Activated effector memory CD4-positive, alpha-beta T cell treated with Interleukin-2 at 50 U/mL for 16 hours (primary cell): ENCODE results near the gene BLOC1S3.

Experiments used
- DNase-seq: peaks from one replicate; pipeline ENCODE4 v3.0.0-alpha.2; 2020

BLOC1S3 gene

GRCh38 chr19:45146741-45147205, 31.8 kb upstream of the BLOC1S3 start:
- no peak for DNase-seq

- DNase-seq: no peak
Observed at GRCh38 chr19:45147835-45148676, 30.5 kb upstream of the BLOC1S3 start.

GRCh38 chr19:45149129-45149528, 29.5 kb upstream of the BLOC1S3 start:
- no peak for DNase-seq

DNA sequence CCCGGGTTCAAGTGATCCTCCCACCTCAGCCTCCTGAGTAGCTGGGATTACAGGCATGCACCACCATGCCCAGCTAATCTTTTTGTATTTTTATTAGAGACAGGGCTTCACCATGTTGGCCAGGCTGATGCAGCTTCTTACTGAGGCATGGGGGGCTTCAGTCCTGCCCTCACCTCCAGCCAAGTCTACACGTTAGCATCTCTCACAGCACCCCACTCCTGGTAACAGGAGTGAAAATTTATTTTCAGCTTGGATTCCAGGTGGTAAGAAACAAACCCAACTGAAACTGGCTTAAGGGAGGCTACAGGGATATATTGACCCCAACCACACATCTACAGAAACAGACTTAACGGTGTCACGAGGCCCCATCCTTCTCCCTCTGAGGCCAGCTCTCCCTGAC, 28.4 kb upstream of the BLOC1S3 start:
- DNase-seq: no peak

- no peak for DNase-seq
Observed at GRCh38 chr19:45150751-45151281, 27.8 kb upstream of the BLOC1S3 start.

DNA sequence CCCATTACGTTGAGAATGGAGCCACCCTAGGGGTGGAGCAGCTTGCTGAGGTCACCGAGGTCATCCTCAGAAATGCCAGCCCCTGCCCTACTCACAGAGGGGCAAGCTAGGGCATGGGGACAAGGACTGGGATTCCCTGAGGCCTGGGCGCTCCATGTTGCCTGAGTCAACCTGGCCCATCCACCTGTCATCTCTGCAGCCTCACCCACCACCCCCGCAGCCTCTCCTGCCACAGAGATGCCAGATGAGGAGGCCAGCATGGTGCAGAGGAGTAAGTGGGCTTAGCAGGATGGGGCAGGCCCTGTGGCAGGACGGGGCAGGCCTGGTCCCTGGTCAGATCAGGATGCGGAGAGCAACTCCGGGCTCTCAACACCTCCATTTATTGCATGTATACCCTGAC, 27.3 kb upstream of the BLOC1S3 start:
- DNase-seq: no peak

DNA sequence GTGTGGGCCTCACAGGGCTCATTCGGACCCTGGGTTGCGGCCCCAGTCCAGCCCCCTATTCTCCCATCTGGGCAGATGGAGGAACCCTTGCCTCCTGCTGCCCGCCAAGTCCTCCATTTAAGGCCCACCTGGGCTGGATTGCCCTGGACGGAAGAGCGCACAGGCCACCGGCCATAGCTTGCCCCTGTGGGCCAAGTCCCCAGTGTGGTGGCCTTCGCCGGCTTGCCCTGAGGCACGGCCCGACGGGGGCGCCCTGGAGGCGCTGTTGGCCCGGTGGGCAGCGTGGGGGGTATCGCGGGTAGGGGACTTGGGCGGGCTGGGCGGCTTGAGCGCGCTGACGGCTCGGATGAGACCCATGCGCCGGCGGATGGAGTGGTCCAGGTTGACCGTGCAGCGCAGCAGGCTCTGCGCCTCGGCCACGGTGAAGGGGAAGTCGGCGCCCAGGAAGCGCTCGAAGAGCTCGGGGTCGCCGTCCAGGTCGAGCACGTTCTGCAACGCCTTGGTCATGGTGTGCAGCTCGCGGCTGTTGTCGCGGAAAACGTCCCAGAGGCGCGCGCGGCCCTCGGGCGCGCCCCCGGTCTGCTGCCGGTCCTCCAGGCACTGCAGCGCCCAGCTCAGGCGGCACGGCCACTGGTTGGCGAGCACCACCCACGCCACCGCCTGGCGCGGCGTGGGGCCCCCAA, 26.6 kb upstream of the BLOC1S3 start:
- no peak for DNase-seq

GRCh38 chr19:45152504-45153338, 25.9 kb upstream of the BLOC1S3 start:
- peak; percentile 45 for DNase-seq

GRCh38 chr19:45153339-45154063, 25.1 kb upstream of the BLOC1S3 start:
- peak; percentile 14 for DNase-seq

DNA sequence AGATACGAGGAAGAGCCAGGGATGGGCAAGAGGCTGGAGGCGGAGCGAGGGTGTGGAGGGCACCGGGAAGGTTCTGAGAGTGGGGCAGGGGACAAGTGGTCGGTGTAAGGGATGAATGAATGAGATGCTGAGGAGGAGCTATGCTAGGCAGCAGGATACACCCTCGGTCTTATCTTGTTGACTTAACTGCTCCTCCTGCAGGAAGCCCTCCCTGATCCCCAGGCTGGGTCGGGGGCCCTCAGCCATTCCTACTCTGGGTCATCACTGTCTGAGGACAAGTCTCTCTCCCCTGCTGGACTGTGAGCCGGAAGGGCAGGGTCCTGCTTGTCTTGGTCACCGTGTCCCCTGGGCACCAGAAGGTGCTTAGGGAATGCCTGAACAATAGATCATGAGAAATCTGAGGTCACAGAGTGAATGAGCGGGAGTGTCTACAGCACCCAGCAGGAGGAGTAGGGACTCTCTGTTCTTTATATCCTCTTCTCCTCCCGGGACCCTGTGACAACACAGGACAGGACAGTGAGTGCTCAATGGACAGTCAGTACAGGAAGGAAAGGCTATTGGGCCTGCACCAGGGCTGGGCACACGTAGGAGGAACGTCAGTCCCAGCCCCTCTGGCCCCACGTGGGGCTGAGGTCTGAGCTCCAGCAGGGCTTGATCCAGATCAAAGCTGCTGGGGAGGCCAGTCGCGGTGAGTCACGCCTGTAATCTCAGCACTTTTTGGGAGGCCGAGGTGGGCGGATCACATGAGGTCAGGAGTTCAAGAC, 24.3 kb upstream of the BLOC1S3 start:
- no peak for DNase-seq

- no peak for DNase-seq
Observed at GRCh38 chr19:45156011-45156630, 22.5 kb upstream of the BLOC1S3 start.

GRCh38 chr19:45156751-45157150, 21.8 kb upstream of the BLOC1S3 start:
- DNase-seq: no peak

DNA sequence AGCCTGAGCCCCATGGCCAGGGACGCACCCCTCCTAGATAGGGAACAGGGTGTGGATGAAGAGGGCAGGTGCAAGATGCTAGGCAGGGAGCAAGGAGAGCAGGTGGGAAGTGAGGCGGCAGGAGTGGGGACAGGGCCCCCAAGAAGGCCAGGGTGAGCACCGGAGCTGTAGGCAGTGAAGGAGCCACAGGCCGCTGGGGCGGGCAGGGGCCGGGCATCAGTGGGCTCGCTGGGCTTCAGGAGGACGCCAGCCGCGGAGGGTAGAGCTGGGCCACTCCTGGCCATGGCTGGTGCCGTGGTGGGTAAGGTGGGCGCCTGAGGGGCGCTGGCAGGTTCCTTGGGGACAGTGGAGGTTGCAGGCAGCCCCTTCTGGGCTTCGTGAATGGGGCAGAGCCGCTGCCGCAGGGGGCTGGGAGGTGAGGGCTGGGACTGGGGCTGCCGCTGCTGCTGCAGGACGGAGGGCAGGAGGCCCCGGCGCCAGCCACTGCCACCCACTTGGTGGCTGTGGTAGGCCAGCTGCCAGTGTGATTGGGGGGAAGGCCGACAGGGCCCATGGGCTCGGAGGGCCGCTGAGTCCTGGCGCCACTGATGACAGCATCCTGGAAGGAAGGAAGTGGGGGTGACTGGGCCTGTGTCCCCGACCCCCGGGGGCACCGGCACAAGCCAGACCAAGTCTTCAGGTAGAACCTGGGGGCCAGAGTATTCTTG, 19.9 kb upstream of the BLOC1S3 start:
- DNase-seq: no peak

DNA sequence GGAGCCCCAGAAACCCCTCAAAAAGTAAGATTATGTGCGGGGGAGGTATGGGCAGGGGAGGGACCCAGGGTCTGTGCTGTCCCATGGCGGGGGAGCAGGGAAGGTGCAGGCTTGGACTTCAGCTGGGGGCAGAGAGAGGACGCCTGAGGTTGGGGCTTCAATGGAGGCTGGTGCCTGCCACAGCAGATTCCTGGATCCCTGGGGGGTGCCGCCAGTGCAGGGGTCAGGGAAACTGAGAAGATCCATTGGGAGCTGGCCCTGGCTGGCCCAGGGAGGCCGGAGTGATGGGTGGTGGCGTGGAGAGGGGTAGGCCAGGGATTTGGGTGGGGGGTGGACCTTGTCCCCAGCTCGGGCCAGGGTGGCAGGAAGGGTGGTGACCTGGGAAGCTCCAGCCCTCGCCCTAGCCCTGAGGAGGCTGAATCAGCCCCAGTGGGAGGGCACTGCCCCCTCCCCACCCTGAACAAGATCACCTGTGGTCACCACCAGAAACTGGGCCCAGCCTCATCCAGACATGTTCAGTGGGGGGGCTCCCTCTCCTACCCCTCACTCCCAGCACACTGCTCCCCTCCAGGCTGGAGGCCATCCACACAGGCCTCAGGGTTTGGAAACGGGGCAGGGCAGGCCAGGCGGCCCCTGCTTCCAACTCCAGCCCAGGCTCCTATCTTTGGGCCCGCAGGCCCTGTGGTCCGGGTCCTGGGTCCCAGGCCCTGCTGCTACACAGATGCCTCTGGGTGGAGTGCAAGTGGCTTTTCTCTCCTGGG, 19.2 kb upstream of the BLOC1S3 start:
- no peak for DNase-seq

- DNase-seq: no peak
Observed at GRCh38 chr19:45159971-45160324, 18.6 kb upstream of the BLOC1S3 start.

DNA sequence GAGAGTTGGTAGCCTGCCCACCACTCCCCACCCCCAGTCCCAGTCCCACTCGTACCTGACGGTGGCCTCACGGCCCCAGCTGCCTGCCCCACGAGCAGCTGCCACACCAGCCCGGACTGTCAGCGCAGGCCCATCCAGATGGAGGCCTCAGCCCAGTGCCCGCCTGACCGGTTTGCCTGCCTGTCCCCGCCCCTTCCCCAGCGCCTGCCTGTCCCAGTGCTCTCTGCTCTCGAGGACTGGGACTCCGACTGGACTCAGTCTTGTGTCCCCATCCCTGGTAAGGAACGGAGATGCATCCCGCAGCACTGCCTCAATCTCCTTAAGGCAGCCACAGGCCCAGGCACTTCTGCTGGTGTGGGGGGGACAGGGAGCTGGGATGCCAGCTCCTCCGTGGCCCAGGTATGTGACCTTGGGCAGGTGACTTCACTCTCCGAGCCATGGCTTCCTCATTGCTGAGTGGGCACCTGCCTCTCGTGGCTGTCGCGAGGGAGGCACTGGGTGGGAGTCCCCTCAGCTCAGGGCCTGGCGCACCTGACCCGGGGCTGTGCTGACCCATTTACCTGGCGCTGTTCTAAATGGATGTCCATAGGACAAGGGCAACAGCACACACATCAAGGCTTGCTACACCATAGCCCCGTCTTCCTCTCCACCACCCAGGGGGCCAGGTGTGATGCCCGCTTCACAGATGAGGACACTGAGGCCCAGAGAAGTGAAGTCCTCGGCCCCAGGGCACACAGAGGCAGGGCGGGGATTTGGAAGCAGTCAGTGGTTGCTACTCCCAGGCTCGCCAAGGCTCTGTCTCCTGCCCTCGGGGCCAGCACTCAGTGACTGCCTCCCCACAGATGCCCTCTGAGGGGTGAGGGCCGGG, 17.5 kb upstream of the BLOC1S3 start, which contains the start of gene NKPD1:
TSS of gene NKPD1 (minus strand) at position 113 of the 868 bp plus-strand sequence. CDS start 832 bp downstream, outside the sequence.
- no peak for DNase-seq

DNA sequence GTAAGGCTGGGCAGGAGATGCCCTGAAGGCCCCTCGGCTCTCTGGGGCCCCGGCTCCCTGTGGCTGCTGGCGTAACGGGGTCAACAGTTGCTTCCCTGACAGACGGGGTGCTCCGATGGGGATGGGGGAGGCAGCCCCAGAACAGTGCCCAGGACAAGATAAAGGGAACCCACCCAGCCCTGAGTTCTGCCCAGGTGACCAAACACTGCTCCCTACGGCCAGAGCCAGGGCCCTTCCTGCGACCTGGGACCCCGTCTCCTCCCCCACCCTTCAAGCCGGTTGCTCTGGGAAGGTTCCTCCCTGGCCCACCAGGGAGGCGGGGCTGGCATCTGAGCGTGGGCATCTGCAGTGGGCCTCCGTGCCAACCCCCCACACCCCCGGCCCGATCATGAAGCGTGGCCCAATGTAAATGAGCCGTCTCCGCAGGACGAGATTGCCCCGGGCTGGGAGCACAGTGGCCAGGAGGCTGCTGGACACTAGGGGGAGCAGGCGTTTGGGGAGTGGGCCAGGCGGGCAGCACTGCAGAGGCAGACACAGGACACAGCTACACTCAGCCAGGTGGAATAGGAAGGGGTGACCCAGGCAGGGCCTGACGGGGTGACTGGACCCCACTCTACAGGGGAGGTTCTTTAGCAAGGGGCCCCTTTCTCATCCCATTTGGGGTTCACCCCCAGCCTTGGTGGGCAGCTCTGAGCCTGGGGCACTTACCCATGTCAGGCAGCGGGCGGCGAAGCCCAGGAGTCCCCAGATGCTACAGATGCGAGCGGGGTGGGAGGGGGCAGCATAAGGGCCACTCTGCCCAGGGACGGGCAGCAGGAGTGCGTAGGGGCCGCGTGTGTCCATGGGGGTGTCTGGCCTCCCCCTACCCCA, 16.6 kb upstream of the BLOC1S3 start:
- no peak for DNase-seq
